NCI-H2107 treated with DMSO at 0.1 percent for 48 hours (cell line): ENCODE measurements around the gene TANGO6.

Experiments
- DNase-seq: peaks from one replicate; lab custom pipeline; 2025; ENCODE audit not compliant: unreplicated experiment; lab: John Stamatoyannopoulos, UW

Gene TANGO6

GRCh38 chr16:68907297-68907696 is 64.0 kb downstream of the TANGO6 start:
- no peak for DNase-seq

- no peak for DNase-seq
Observed at GRCh38 chr16:68907781-68908181, 64.5 kb downstream of the TANGO6 start.

GRCh38 chr16:68909099-68909733 is 65.9 kb downstream of the TANGO6 start:
- no peak for DNase-seq

GRCh38 chr16:68910051-68910450 is 66.7 kb downstream of the TANGO6 start:
- peak; percentile 62 for DNase-seq

GRCh38 chr16:68915589-68915988 is 72.3 kb downstream of the TANGO6 start:
- DNase-seq: no peak

DNA sequence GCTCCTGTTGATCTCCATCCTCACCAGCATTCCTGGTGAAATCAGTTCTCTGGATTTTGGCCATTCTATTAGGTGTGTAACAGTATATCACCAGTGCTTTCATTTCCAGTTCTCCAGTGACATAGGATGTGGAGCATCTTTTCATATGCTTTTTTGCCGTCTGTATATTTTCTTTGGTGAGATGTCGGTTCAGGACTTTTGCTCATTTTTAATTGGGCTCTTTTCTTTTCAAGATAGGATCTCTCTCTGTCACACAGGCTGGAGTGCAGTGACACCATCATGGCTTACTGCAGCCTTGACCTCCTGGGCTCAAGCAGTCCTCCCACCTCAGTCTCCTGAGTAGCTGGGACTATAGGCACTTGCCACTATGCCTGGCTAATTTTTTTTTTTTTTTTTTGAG is 74.2 kb downstream of the TANGO6 start:
- DNase-seq: no peak

GRCh38 chr16:68920349-68920748 is 77.0 kb downstream of the TANGO6 start:
- DNase-seq: no peak

GRCh38 chr16:68921637-68922036 is 78.3 kb downstream of the TANGO6 start:
- no peak for DNase-seq

DNA sequence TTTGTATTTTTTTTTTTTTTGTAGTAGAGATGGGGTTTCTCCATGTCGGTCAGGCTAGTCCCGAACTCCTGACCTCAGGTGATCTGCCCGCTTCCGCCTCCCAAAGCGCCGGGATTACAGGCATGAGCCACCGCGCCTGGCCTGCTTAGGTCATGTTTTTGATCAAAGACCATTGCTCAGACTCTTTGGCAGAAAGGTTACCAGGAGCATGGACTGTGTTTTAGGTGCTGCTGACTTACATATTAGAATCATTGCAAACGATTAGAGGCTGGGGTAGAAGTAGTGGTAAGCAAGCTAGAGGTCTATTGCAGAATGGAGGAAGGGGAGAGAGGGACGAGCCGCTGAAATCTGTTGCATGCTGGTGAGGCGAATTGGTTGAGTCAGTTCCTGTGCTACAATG is 79.8 kb downstream of the TANGO6 start:
- DNase-seq: no peak

DNA sequence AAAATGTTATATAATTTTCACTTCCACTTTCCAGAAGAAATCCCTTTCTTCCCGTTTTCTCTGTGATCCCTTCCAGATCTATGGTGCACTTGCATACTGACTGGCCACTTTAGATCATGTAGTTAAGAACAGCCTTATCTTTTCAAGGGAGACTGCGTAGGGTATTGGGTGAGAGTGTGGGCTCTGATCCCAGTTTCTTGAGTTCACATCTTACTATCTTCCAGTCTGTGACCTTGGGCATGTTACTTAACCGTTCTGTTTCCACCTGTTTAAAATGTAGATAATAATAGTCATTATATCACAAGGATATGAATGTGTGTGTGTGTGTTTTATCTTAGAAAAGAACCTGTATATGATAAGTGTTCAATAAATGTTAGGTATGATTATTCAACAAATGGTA is 83.7 kb downstream of the TANGO6 start:
- DNase-seq: no peak

- DNase-seq: no peak
Observed at GRCh38 chr16:68931196-68931595, 87.9 kb downstream of the TANGO6 start.

DNA sequence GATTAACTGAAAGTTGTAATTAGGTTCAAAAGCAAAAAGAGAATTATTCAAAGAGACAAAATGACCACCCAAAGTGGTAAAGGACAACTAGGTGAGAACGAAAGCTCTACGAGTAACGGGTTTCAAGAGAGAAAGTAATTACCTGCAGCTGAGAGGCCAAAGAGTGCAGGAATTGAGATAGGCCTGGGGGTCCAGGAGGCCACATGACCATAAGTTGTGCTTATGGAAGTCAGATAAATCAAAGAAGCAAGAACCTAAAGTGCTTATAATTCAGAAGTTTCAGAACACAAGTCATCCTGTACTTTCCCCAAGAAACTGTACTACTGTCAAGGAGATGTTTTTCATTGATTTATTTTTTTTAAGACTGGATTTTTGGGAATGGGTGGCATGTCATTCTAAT is 91.1 kb downstream of the TANGO6 start:
- DNase-seq: no peak

- no peak for DNase-seq
Observed at GRCh38 chr16:68935008-68935407, 91.7 kb downstream of the TANGO6 start.

DNA sequence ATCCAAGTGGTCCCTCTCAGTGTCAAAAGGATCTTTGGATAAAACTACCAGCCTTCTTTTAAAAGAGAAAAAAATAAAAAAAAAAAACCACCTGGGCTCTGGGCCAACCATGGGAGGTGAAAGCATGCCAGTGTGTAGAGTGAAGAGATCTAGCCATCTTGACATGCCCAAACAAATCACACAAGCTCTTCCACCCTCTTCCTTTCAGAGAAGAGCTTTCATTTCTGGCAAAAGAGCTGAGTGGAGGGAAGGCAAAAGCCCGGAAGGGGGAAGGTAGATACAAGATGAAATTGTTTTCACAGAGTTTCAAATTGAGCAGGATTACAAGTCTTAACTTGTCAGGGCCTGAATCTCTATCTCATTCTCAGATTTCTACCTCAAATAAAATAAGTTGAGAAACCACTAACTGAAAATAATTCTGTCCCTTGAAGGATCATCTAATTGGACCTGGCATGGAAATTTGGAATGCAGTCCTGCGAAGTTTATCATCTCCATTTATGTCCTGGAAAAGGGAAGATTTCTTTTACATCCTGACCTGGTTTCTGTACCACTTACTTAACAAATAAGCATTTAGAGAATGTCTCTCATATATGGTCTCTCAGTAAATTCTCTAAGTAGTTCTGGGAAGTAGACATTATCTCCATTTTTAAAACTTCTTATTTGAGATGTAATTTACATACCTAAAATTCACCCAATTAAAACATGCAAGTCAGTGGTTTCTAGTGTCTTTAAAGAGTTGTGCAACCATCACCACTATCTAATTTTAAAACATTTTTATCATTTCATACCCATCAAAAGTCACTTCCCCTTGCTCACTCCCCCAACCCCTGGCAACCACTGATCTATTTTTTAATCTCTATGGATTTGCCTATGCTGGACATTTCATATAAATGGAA is 93.7 kb downstream of the TANGO6 start:
- peak; percentile 25 for DNase-seq

GRCh38 chr16:68939692-68940320 is 96.5 kb downstream of the TANGO6 start:
- no peak for DNase-seq

DNA sequence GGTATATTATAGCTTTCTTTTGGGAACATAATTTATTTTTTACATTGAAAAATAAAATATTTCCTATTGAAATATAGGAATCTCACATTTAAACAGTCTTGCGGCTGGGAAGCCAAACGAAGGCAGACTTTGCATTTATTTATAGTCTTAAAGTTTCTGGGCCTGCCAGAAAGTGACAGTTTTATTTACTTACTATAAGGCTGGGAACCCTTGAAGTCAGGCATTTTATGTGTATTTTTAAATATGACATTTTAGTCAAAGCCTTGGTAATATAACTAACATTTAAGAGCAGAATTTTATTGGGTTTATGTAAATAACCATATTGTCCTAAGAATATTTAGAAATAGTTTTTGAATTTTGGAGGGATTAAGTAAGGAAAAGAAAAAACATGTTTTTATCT is 97.5 kb downstream of the TANGO6 start:
- no peak for DNase-seq

- DNase-seq: no peak
Observed at GRCh38 chr16:68943961-68944360, 100.6 kb downstream of the TANGO6 start.

DNA sequence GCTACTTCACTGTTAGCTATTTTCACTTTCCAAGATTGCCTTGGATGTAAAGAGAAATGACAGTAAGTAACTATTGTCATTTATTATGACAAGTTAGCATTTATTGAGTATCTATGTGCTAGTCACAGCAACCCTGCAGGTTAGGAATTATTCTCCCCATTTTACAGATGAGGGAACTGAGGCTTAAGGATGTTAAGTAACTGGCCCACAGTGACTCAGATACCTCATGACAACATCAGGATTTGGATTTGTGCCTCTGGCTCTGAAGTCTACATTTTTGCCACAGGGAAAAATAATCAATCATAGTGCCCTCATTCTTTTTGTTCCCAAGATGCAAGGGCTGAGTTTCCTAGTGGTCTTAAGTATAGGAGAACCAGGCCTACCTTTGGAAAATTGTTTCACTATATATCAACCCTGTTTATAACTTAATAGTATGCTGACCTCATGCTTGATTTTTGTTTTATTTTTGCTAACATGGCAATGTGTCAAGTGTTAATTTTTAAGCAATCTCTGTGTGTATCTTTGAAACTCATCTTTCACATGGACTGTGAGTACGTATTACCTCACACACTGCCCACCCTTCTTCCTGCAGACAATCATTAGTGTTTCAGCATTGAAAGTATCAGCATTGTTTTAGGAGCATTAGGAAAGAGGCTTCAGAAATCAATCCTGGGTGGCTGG is 105.0 kb downstream of the TANGO6 start:
- DNase-seq: no peak

- no peak for DNase-seq
Observed at GRCh38 chr16:68951991-68952877, 108.9 kb downstream of the TANGO6 start.

GRCh38 chr16:68954911-68955635 is 111.7 kb downstream of the TANGO6 start:
- DNase-seq: no peak
